IMR-90 (cell line): Measurements from ENCODE around the gene DHCR7.

Experiments
- CEBPB ChIP-seq: IDR thresholded peaks from 2 replicates; pipeline ENCODE4 v1.6.1; 2012; ENCODE audit warnings: low read depth, low read length, improper control_type of control experiment
- CTCF ChIP-seq: conservative IDR thresholded peaks from 2 replicates; pipeline ENCODE4 v1.5.1; 2012; ENCODE audit warnings: mild to moderate bottlenecking, low read depth, low read length, improper control_type of control experiment
- FOS ChIP-seq: fragments of 150-350 bp; IDR thresholded peaks from 2 replicates; pipeline ENCODE4 v1.6.1; 2016; ENCODE audit warnings: low read depth, low read length
- MAFK ChIP-seq: IDR thresholded peaks from 2 replicates; pipeline ENCODE4 v1.6.1; 2012; ENCODE audit warnings: low read depth, low read length, improper control_type of control experiment
- MAZ ChIP-seq: IDR thresholded peaks from 2 replicates; pipeline ENCODE4 v1.6.1; 2012; ENCODE audit warnings: low read depth, mild to moderate bottlenecking, low read length, improper control_type of control experiment, moderate library complexity, borderline replicate concordance
- MXI1 ChIP-seq: IDR thresholded peaks from 2 replicates; pipeline ENCODE4 v1.6.1; 2012; ENCODE audit warnings: low read depth, mild to moderate bottlenecking, low read length, moderate library complexity, borderline replicate concordance
- POLR2A ChIP-seq: IDR thresholded peaks from 2 replicates; pipeline ENCODE4 v1.6.1; 2012; ENCODE audit warnings: mild to moderate bottlenecking, low read depth, low read length
- RAD21 ChIP-seq: IDR thresholded peaks from 2 replicates; pipeline ENCODE4 v1.6.1; 2012; ENCODE audit warnings: low read length, improper control_type of control experiment
- RCOR1 ChIP-seq: IDR thresholded peaks from 2 replicates; pipeline ENCODE4 v1.6.1; 2012; ENCODE audit warnings: mild to moderate bottlenecking, low read length, improper control_type of control experiment; ENCODE audit not compliant: insufficient replicate concordance
- RFX5 ChIP-seq: IDR thresholded peaks from 2 replicates; pipeline ENCODE4 v1.8.0; 2012; ENCODE audit warnings: low read depth, mild to moderate bottlenecking, low read length, moderate library complexity
- USF2 ChIP-seq: fragments of 150-350 bp; IDR thresholded peaks from 2 replicates; pipeline ENCODE4 v1.6.1; 2017; ENCODE audit warnings: mild to moderate bottlenecking, antibody characterized with exemption, low read length, low read depth

GRCh38 chr11:71454470-71455113, 6.4 kb upstream of the DHCR7 start:
- no peak for TF ChIP-seq CTCF
- no peak for TF ChIP-seq MAZ
- TF ChIP-seq CEBPB, result no peak
- no peak for TF ChIP-seq POLR2A
- no peak for TF ChIP-seq MAFK
- TF ChIP-seq USF2, result no peak
- TF ChIP-seq RAD21, result no peak
- no peak for TF ChIP-seq RCOR1
- TF ChIP-seq RFX5, result no peak
- TF ChIP-seq MXI1, result no peak
- no peak for TF ChIP-seq FOS
